ENCODE measurements around the gene CCDC60. TPM values are rescaled to one million over a fixed set of nuclear protein-coding genes. Genes with fewer than 3 reads are reported as not detected.

CCDC60 gene
- total and polyA plus RNA-seq, 2 of the 13 experiments (the other 11 are each of a cell fraction or from before 2014, with no cell fraction given), result not detected

- H3K36me3 ChIP-seq (replicated peaks in 1 of 2; ENCODE audit: control insufficient read depth in 1 of 2, insufficient read depth in 2 of 2, low read length in 2 of 2), result no peaks in the 10 kb centered on the region
- POLR2A ChIA-PET, result no interaction called here
- 0% methylated on average over 3 of the region's 3 CpGs for WGBS (ENCODE audit: low lambda C conversion rate)
- FAIRE-seq, result no peak
- in situ Hi-C loops (cut with HindIII; ENCODE audit: extremely low pct_ligation_motif_present, low pct_unique_long_range_greater_than_20kb), result loop anchor here (5.0 kb wide), 1 partner anchor 93 kb away; no protein-coding TSS in a partner anchor
- H3K4me3 ChIP-seq (replicated peaks in 1 of 3; ENCODE audit: insufficient read depth in 1 of 3, low read depth in 2 of 3, low read length in 3 of 3), result no peak overlapping the region
- H3K27ac ChIP-seq (ENCODE audit: extremely low read length, insufficient read depth, low read length), result no peak overlapping the region
- H3K9me3 ChIP-seq (ENCODE audit: low read length), result no peaks in the 10 kb centered on the region
- H2AFZ ChIP-seq (ENCODE audit: low read length), result no peak overlapping the region
- ATAC-seq, result no peak
- BruUV-seq (replicated peaks), result no TSS peak
- H3K4me2 ChIP-seq (ENCODE audit: low read depth, low read length), result no peak overlapping the region
- H3K27me3 ChIP-seq (ENCODE audit: control insufficient read depth in 1 of 2, insufficient read depth in 2 of 2, low read length in 2 of 2), result no peaks in the 10 kb centered on the region
- peaks cover 2% of the 10 kb centered on the region; the same call in 1 of the 2 replicates for H4K20me1 ChIP-seq (ENCODE audit: insufficient read depth, low read length)
- no peaks in the 10 kb centered on the region for H3K4me1 ChIP-seq (ENCODE audit: insufficient read depth, low read length)
- no peak overlapping the region for H3K9ac ChIP-seq (ENCODE audit: insufficient read depth, low read depth, low read length)
- intact Hi-C loops (cut with micrococcal nuclease; ENCODE audit: unreplicated experiment), result no loop called here
- H3K79me2 ChIP-seq (ENCODE audit: insufficient read depth, low read length), result no peaks in the 10 kb centered on the region
- CTCF ChIA-PET (ENCODE audit: low intra/inter-chr PET ratio, low total read pairs), result no interaction called here
- DNase-seq (ENCODE audit: low spot score), result no peak
- TF ChIP-seq ZNF18 (CRISPR knock-in tag; IDR thresholded peaks at IDR 0.05; ENCODE audit: insufficient replicate concordance) (no peak), ATF5 (CRISPR knock-in tag; IDR thresholded peaks at IDR 0.05; ENCODE audit: low read depth) (no peak), ZSCAN21 (CRISPR knock-in tag; IDR thresholded peaks at IDR 0.05; ENCODE audit: borderline replicate concordance) (no peak), ZNF331 (CRISPR knock-in tag; IDR thresholded peaks at IDR 0.05) (no peak), ZNF75D (CRISPR knock-in tag; IDR thresholded peaks at IDR 0.05; ENCODE audit: borderline replicate concordance) (no peak), ZBTB21 (CRISPR knock-in tag; IDR thresholded peaks at IDR 0.05) (no peak), BRF2 (CRISPR knock-in tag; IDR thresholded peaks at IDR 0.05) (no peak), HNF1A (IDR thresholded peaks at IDR 0.05; ENCODE audit: low read depth) (no peak), HNF1A (CRISPR knock-in tag; IDR thresholded peaks at IDR 0.05; ENCODE audit: borderline replicate concordance) (no peak), MAZ (IDR thresholded peaks at IDR 0.05; ENCODE audit: borderline replicate concordance, low read depth, low read length) (no peak), MAZ (CRISPR knock-in tag; IDR thresholded peaks at IDR 0.05; ENCODE audit: low read depth) (no peak), CHCHD3 (CRISPR knock-in tag; IDR thresholded peaks at IDR 0.05) (no peak), GRHL1 (CRISPR knock-in tag; conservative IDR thresholded peaks at IDR 0.05) (no peak)
Measured at GRCh38 chr12:119540476-119540875, 205.9 kb downstream of the CCDC60 start.
